Neural cell (in vitro differentiated cells): ENCODE data around the gene TOP2B. TPM values are rescaled to one million over a fixed set of nuclear protein-coding genes. Genes with fewer than 3 reads are reported as not detected.

Experiments
- H2AFZ ChIP-seq: fragments of 200-600, 300-800 bp; sonication (generic), shearing (Covaris generic); 2 replicates; pipeline ENCODE4 v1.6.0; 2014; ENCODE audit warnings: low read depth, mild to moderate bottlenecking, antibody characterized with exemption, low read length, moderate library complexity
- H3F3A ChIP-seq: fragments of 200-600 bp; shearing (Covaris generic); 2 replicates; pipeline ENCODE4 v1.6.1; 2016; ENCODE audit warnings: mild to moderate bottlenecking, moderate library complexity, mixed read lengths, antibody characterized with exemption, low read length; ENCODE audit not compliant: insufficient read depth, poor library complexity, severe bottlenecking
- H3K27ac ChIP-seq: fragments of 200-600, 300-800 bp; sonication (generic), shearing (Covaris generic); 2 replicates; pipeline ENCODE4 v1.5.1; 2014; ENCODE audit warnings: mild to moderate bottlenecking, low read length, moderate library complexity
- H3K27me3 ChIP-seq: fragments of 300-800, 200-600 bp; sonication (generic), shearing (Covaris generic); 2 replicates; pipeline ENCODE4 v1.6.0; 2014; ENCODE audit warnings: mild to moderate bottlenecking, low read depth, low read length, moderate library complexity; ENCODE audit not compliant: insufficient read depth
- H3K36me3 ChIP-seq: fragments of 300-800, 200-600 bp; sonication (generic), shearing (Covaris generic); 2 replicates; pipeline ENCODE4 v1.5.1; 2014; ENCODE audit warnings: mild to moderate bottlenecking, antibody characterized with exemption, low read length, moderate library complexity; ENCODE audit not compliant: insufficient read depth
- H3K4me2 ChIP-seq: fragments of 300-800, 200-600 bp; sonication (generic), shearing (Covaris generic); 2 replicates; pipeline ENCODE4 v1.6.0; 2014; ENCODE audit warnings: mild to moderate bottlenecking, low read length
- H3K4me3 ChIP-seq: fragments of 300-800, 200-600 bp; sonication (generic), shearing (Covaris generic); 2 replicates; pipeline ENCODE4 v1.5.1; 2014; ENCODE audit warnings: mild to moderate bottlenecking, low read length, moderate library complexity
- H3K79me2 ChIP-seq: fragments of 200-600 bp; shearing (Covaris generic); replicated peaks from 2 replicates; pipeline ENCODE4 v1.6.0; 2014; ENCODE audit warnings: mild to moderate bottlenecking, low read length, moderate library complexity; ENCODE audit not compliant: insufficient read depth
- H3K9ac ChIP-seq: fragments of 300-800, 200-600 bp; sonication (generic), shearing (Covaris generic); 2 replicates; pipeline ENCODE4 v1.6.1; 2016; ENCODE audit warnings: mild to moderate bottlenecking, low read length, mixed read lengths
- H3K9me2 ChIP-seq: fragments of 200-600 bp; shearing (Covaris generic); 2 replicates; pipeline ENCODE4 v1.6.1; 2016; ENCODE audit warnings: mild to moderate bottlenecking, low read length, mixed read lengths; ENCODE audit not compliant: insufficient read depth
- H3K9me3 ChIP-seq: fragments of 200-600, 300-800 bp; sonication (generic), shearing (Covaris generic); 2 replicates; pipeline ENCODE4 v1.6.1; 2016; ENCODE audit warnings: mild to moderate bottlenecking, mixed run types, low read length, moderate library complexity, mixed read lengths
- H4K20me1 ChIP-seq: fragments of 200-600 bp; shearing (Covaris generic); 2 replicates; pipeline ENCODE4 v1.6.1; 2016; ENCODE audit warnings: mild to moderate bottlenecking, mixed run types; ENCODE audit not compliant: insufficient read depth
- CTCF ChIP-seq: fragments of 450-650 bp; IDR thresholded peaks from 2 replicates; pipeline ENCODE4 v1.5.1; 2014; ENCODE audit warnings: antibody characterized with exemption, mild to moderate bottlenecking, moderate library complexity; ENCODE audit not compliant: poor library complexity, severe bottlenecking
- EP300 ChIP-seq: fragments of 450-650 bp; conservative IDR thresholded peaks from 2 replicates; pipeline ENCODE4 v1.6.1; 2014; ENCODE audit warnings: antibody characterized with exemption, mild to moderate bottlenecking, moderate library complexity; ENCODE audit not compliant: poor library complexity, severe bottlenecking
- EZH2 ChIP-seq: fragments of 200-600, 300-800 bp; shearing (Covaris generic), sonication (generic); IDR thresholded peaks from 2 replicates; pipeline ENCODE4 v1.6.1; 2014; ENCODE audit warnings: antibody characterized with exemption, low read length, borderline replicate concordance, mild to moderate bottlenecking; ENCODE audit not compliant: insufficient read depth, poor library complexity, severe bottlenecking
- MXI1 ChIP-seq: fragments of 450-650 bp; conservative IDR thresholded peaks from 2 replicates; pipeline ENCODE4 v1.6.1; 2014; ENCODE audit warnings: antibody characterized with exemption, mild to moderate bottlenecking; ENCODE audit not compliant: poor library complexity, severe bottlenecking
- POLR2AphosphoS5 ChIP-seq: IDR thresholded peaks from 2 replicates; pipeline ENCODE4 v1.6.1; 2012
- RAD21 ChIP-seq: fragments of 450-650 bp; conservative IDR thresholded peaks from 2 replicates; pipeline ENCODE4 v1.6.1; 2014; ENCODE audit warnings: antibody characterized with exemption, mild to moderate bottlenecking, moderate library complexity
- REST ChIP-seq: IDR thresholded peaks from 2 replicates; pipeline ENCODE4 v1.6.1; 2012; ENCODE audit warnings: borderline replicate concordance
- SMC3 ChIP-seq: fragments of 450-650 bp; conservative IDR thresholded peaks from 2 replicates; pipeline ENCODE4 v1.6.1; 2014; ENCODE audit warnings: antibody characterized with exemption, mild to moderate bottlenecking, moderate library complexity; ENCODE audit not compliant: poor library complexity
- TAF1 ChIP-seq: IDR thresholded peaks from 2 replicates; pipeline ENCODE4 v1.6.1; 2012; ENCODE audit warnings: low read depth
- polyA plus RNA-seq: library from polyadenylated mRNA; depleted of rRNA; stranded (reverse); fragments of >200 nt; gene quantifications from 2 replicates; pipeline ENCODE4 v1.2.3, GENCODE V29; 2014

The TOP2B gene
- polyA plus RNA-seq, 1 donor from 2014 or later = 440 TPM

DNA sequence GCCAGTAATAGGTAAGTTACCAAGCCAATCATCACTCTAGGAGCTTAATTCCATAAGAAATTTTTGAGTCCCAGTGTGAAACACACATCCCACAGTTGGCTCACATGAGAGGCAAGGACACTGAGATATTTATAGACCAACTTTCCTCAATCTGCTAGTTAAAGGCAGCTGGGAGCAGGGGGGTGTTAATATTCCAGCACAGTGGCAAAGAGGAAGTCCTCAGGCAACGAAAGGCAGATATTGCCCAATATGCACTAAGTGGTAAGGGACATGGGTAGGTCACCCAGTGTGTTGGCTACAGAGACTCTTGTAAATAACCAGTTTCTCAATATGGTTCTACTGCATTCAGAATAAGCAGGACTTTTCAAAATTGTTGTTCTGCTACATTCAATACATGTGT lies 61.0 kb downstream of the TOP2B start:
- Histone ChIP-seq H3F3A (no peaks in the 10 kb centered on the region), H3K27me3 (no peaks in the 10 kb centered on the region), H3K9me2 (no peaks in the 10 kb centered on the region), H3K4me3 (no peak overlapping the region), H3K79me2 (peaks cover 3% of the 10 kb centered on the region), H3K4me2 (no peak overlapping the region), H3K9me3 (no peaks in the 10 kb centered on the region), H3K27ac (no peak overlapping the region), H4K20me1 (no peaks in the 10 kb centered on the region), H3K9ac (no peak overlapping the region), H3K36me3 (peaks cover 40% of the 10 kb centered on the region), H2AFZ (no peak overlapping the region)
- no peak for TF ChIP-seq SMC3

GRCh38 chr3:25597535-25598101 lies 67.1 kb downstream of the TOP2B start:
- no peaks in the 10 kb centered on the region for H4K20me1 ChIP-seq
- H2AFZ ChIP-seq = no peak overlapping the region
- no peaks in the 10 kb centered on the region for H3K27me3 ChIP-seq
- TF ChIP-seq POLR2AphosphoS5 (no peak), MXI1 (no peak), CTCF (no peak), SMC3 (no peak), REST (no peak), RAD21 (no peak), TAF1 (no peak), EZH2 (no peak), EP300 (no peak)
- no peaks in the 10 kb centered on the region for H3K79me2 ChIP-seq
- no peak overlapping the region for H3K27ac ChIP-seq
- H3K4me2 ChIP-seq = no peak overlapping the region
- no peak overlapping the region for H3K4me3 ChIP-seq
- H3K9me2 ChIP-seq = no peaks in the 10 kb centered on the region
- no peaks in the 10 kb centered on the region for H3K9me3 ChIP-seq
- peaks cover 3% of the 10 kb centered on the region for H3F3A ChIP-seq
- no peak overlapping the region for H3K9ac ChIP-seq
- peaks cover 13% of the 10 kb centered on the region for H3K36me3 ChIP-seq
